ENCODE results near the gene TMEM41B.
"Not testable (repeated sequence)": the region's sequence is repeated elsewhere in the genome, so short reads cannot be mapped to it uniquely, and the experiment has no call there.

Gene TMEM41B

GRCh38 chr11:9258279-9258678, 56.1 kb downstream of the TMEM41B start:
- DNase-seq: not testable (repeated sequence)

- no peak for DNase-seq
These were observed 60.0 kb downstream of the TMEM41B start for GRCh38 chr11:9254416-9254815.

GRCh38 chr11:9253086-9253485, 61.3 kb downstream of the TMEM41B start:
- DNase-seq: no peak

- no peak for DNase-seq
These were observed 63.1 kb downstream of the TMEM41B start for GRCh38 chr11:9251311-9251710.

- no peak for DNase-seq
These were observed 64.2 kb downstream of the TMEM41B start for GRCh38 chr11:9250139-9250582.

- no peak for DNase-seq
These were observed 65.1 kb downstream of the TMEM41B start for GRCh38 chr11:9249252-9249651.

GRCh38 chr11:9247863-9248262, 66.5 kb downstream of the TMEM41B start:
- no peak for DNase-seq

GRCh38 chr11:9236242-9236641, 78.2 kb downstream of the TMEM41B start:
- DNase-seq: not testable (repeated sequence)

- DNase-seq: no peak
These were observed 81.9 kb downstream of the TMEM41B start for GRCh38 chr11:9232482-9232881.

GRCh38 chr11:9231848-9232177, 82.6 kb downstream of the TMEM41B start:
- no peak for DNase-seq

All from NK-92 treated with Interleukin-12 subunit alpha and Interleukin-12 subunit beta, amount 100 ng/mL, for 24 hours (cell line).